KMS-11 (cell line): ENCODE results near the gene TTC3.
"Not testable (repeated sequence)": the region's sequence is repeated elsewhere in the genome, so short reads cannot be mapped to it uniquely, and the experiment has no call there.

Source experiments
- H2AFZ ChIP-seq: fragments of 200-600 bp; sonication (generic); 2 replicates; pipeline ENCODE4 v1.6.1; 2016; ENCODE audit warnings: antibody characterized with exemption, mixed run types, low read depth
- H3K27ac ChIP-seq: fragments of 200-600 bp; sonication (generic); 2 replicates; pipeline ENCODE4 v1.6.1; 2016; ENCODE audit warnings: mild to moderate bottlenecking, mixed run types
- H3K27me3 ChIP-seq: fragments of 200-600 bp; sonication (generic); 2 replicates; pipeline ENCODE4 v1.6.1; 2017; ENCODE audit warnings: mild to moderate bottlenecking, low read depth, mixed run types, moderate library complexity; ENCODE audit not compliant: insufficient read depth
- H3K36me3 ChIP-seq: fragments of 200-600 bp; sonication (generic); 2 replicates; pipeline ENCODE4 v1.6.1; 2017; ENCODE audit warnings: mild to moderate bottlenecking, mixed run types; ENCODE audit not compliant: insufficient read depth
- H3K4me1 ChIP-seq: fragments of 200-600 bp; sonication (generic); 2 replicates; pipeline ENCODE4 v1.6.1; 2016; ENCODE audit warnings: mild to moderate bottlenecking, low read depth, mixed run types; ENCODE audit not compliant: poor library complexity, severe bottlenecking
- H3K4me2 ChIP-seq: fragments of 200-600 bp; sonication (generic); 2 replicates; pipeline ENCODE4 v1.7.0; 2016; ENCODE audit warnings: mild to moderate bottlenecking, mixed run types
- H3K4me3 ChIP-seq: fragments of 200-600 bp; sonication (generic); IDR thresholded peaks from 2 replicates; pipeline ENCODE4 v1.6.1; 2017; ENCODE audit warnings: low read depth, low read length, mixed read lengths; ENCODE audit not compliant: insufficient read depth
- H3K79me2 ChIP-seq: fragments of 200-600 bp; sonication (generic); 2 replicates; pipeline ENCODE4 v1.6.1; 2016; ENCODE audit warnings: low read depth, mixed run types; ENCODE audit not compliant: insufficient read depth
- H3K9ac ChIP-seq: fragments of 200-600 bp; sonication (generic); 2 replicates; pipeline ENCODE4 v1.6.1; 2016; ENCODE audit warnings: mild to moderate bottlenecking, mixed run types
- H4K20me1 ChIP-seq: fragments of 200-600 bp; sonication (generic); 2 replicates; pipeline ENCODE4 v1.6.1; 2016; ENCODE audit warnings: mild to moderate bottlenecking, mixed run types; ENCODE audit not compliant: insufficient read depth
- CTCF ChIP-seq: fragments of 200-600 bp; sonication (generic); conservative IDR thresholded peaks from 2 replicates; pipeline ENCODE4 v1.6.1; 2017; ENCODE audit warnings: low read depth, mild to moderate bottlenecking, antibody characterized with exemption, low read length, moderate library complexity, mixed read lengths

The TTC3 gene

GRCh38 chr21:37032293-37032692 lies 40.8 kb upstream of the TTC3 start:
- H3K27ac ChIP-seq = no peak overlapping the region
- no peaks in the 10 kb centered on the region for H3K4me1 ChIP-seq
- no peak overlapping the region for H3K4me3 ChIP-seq
- no peak overlapping the region for H3K4me2 ChIP-seq
- no peaks in the 10 kb centered on the region for H4K20me1 ChIP-seq
- H3K36me3 ChIP-seq = no peaks in the 10 kb centered on the region
- TF ChIP-seq CTCF = no peak
- H3K27me3 ChIP-seq = no peaks in the 10 kb centered on the region
- no peak overlapping the region for H3K9ac ChIP-seq
- no peaks in the 10 kb centered on the region for H3K79me2 ChIP-seq
- H2AFZ ChIP-seq = no peak overlapping the region

GRCh38 chr21:37032877-37033471 lies 40.1 kb upstream of the TTC3 start:
- no peak overlapping the region for H3K9ac ChIP-seq
- no peak overlapping the region for H3K4me2 ChIP-seq
- no peaks in the 10 kb centered on the region for H3K4me1 ChIP-seq
- H3K36me3 ChIP-seq = no peaks in the 10 kb centered on the region
- H3K27me3 ChIP-seq = no peaks in the 10 kb centered on the region
- TF ChIP-seq CTCF = no peak
- no peak overlapping the region for H3K4me3 ChIP-seq
- no peak overlapping the region for H3K27ac ChIP-seq
- H3K79me2 ChIP-seq = no peaks in the 10 kb centered on the region
- no peak overlapping the region for H2AFZ ChIP-seq
- no peaks in the 10 kb centered on the region for H4K20me1 ChIP-seq

GRCh38 chr21:37034394-37034793 lies 38.7 kb upstream of the TTC3 start:
- H3K27ac ChIP-seq, H3K4me3 ChIP-seq, H3K36me3 ChIP-seq, H3K79me2 ChIP-seq, H3K9ac ChIP-seq, H3K4me2 ChIP-seq, H2AFZ ChIP-seq, H4K20me1 ChIP-seq, H3K27me3 ChIP-seq, H3K4me1 ChIP-seq: not testable (repeated sequence)

GRCh38 chr21:37036177-37036576 lies 36.9 kb upstream of the TTC3 start:
- Histone ChIP-seq H3K27me3 (no peaks in the 10 kb centered on the region), H3K4me1 (no peaks in the 10 kb centered on the region), H3K4me3 (no peak overlapping the region), H3K79me2 (no peaks in the 10 kb centered on the region), H2AFZ (no peak overlapping the region), H3K9ac (no peak overlapping the region), H3K36me3 (no peaks in the 10 kb centered on the region), H4K20me1 (no peaks in the 10 kb centered on the region), H3K27ac (no peak overlapping the region), H3K4me2 (no peak overlapping the region)
- no peak for TF ChIP-seq CTCF

GRCh38 chr21:37039411-37040075 lies 33.5 kb upstream of the TTC3 start:
- H3K27me3 ChIP-seq = no peaks in the 10 kb centered on the region
- H4K20me1 ChIP-seq = no peaks in the 10 kb centered on the region
- no peak for TF ChIP-seq CTCF
- H3K4me3 ChIP-seq = no peak overlapping the region
- H3K27ac ChIP-seq = no peak overlapping the region
- no peak overlapping the region for H3K9ac ChIP-seq
- H3K4me2 ChIP-seq = no peak overlapping the region
- no peaks in the 10 kb centered on the region for H3K36me3 ChIP-seq
- H3K79me2 ChIP-seq = no peaks in the 10 kb centered on the region
- H3K4me1 ChIP-seq = no peaks in the 10 kb centered on the region
- no peak overlapping the region for H2AFZ ChIP-seq
